NCI-H526 treated with DMSO at 0.1 percent for 48 hours (cell line): ENCODE results near the gene KLHDC8A.

Experiments used
- DNase-seq: peaks from one replicate; lab custom pipeline; 2025; lab: John Stamatoyannopoulos, UW

Gene KLHDC8A

GRCh38 chr1:205344066-205344928 lies 12.4 kb downstream of the KLHDC8A start:
- DNase-seq, result no peak

GRCh38 chr1:205343431-205344065 lies 13.2 kb downstream of the KLHDC8A start:
- DNase-seq, result no peak

GRCh38 chr1:205342986-205343385 lies 13.7 kb downstream of the KLHDC8A start:
- no peak for DNase-seq

GRCh38 chr1:205340676-205341075 lies 16.0 kb downstream of the KLHDC8A start:
- DNase-seq, result no peak

GRCh38 chr1:205339717-205340116 lies 17.0 kb downstream of the KLHDC8A start:
- no peak for DNase-seq

- DNase-seq, result no peak
These were observed 17.5 kb downstream of the KLHDC8A start for GRCh38 chr1:205339197-205339702.

GRCh38 chr1:205338011-205338410 lies 18.7 kb downstream of the KLHDC8A start:
- DNase-seq, result no peak

GRCh38 chr1:205337481-205337880 lies 19.2 kb downstream of the KLHDC8A start:
- DNase-seq, result no peak

- peak; percentile 22 for DNase-seq
These were observed 21.0 kb downstream of the KLHDC8A start for GRCh38 chr1:205335692-205336091.

GRCh38 chr1:205332015-205332791 lies 24.5 kb downstream of the KLHDC8A start:
- DNase-seq, result no peak

- DNase-seq, result no peak
These were observed 26.6 kb downstream of the KLHDC8A start for GRCh38 chr1:205330150-205330549.

- DNase-seq, result no peak
These were observed 27.0 kb downstream of the KLHDC8A start for GRCh38 chr1:205329719-205330118.

- no peak for DNase-seq
These were observed 28.2 kb downstream of the KLHDC8A start for GRCh38 chr1:205328476-205328875.

GRCh38 chr1:205326812-205327466 lies 29.8 kb downstream of the KLHDC8A start:
- DNase-seq, result no peak

- DNase-seq, result peak; percentile 1
These were observed 31.3 kb downstream of the KLHDC8A start for GRCh38 chr1:205325334-205325884.

GRCh38 chr1:205324781-205325180 lies 31.9 kb downstream of the KLHDC8A start:
- no peak for DNase-seq

- no peak for DNase-seq
These were observed 32.9 kb downstream of the KLHDC8A start for GRCh38 chr1:205323794-205324193.

- no peak for DNase-seq
These were observed 34.8 kb downstream of the KLHDC8A start for GRCh38 chr1:205321959-205322283.

- peak; percentile 56 for DNase-seq
These were observed 35.4 kb downstream of the KLHDC8A start, which contains the start of gene NUAK2 for GRCh38 chr1:205321162-205321958. TSS of gene NUAK2 (minus strand) at chr1:205321745. CDS start at chr1:205321628, 117 bp downstream.

- DNase-seq, result no peak
These were observed 37.4 kb downstream of the KLHDC8A start for GRCh38 chr1:205319081-205320018.
